Measurements from ENCODE around the gene IL17REL. TPM values are rescaled to one million over a fixed set of nuclear protein-coding genes. Genes with fewer than 3 reads are reported as not detected.

IL17REL gene
- total RNA-seq, 1 experiment from 2014 or later, result 0.24 TPM

DNA sequence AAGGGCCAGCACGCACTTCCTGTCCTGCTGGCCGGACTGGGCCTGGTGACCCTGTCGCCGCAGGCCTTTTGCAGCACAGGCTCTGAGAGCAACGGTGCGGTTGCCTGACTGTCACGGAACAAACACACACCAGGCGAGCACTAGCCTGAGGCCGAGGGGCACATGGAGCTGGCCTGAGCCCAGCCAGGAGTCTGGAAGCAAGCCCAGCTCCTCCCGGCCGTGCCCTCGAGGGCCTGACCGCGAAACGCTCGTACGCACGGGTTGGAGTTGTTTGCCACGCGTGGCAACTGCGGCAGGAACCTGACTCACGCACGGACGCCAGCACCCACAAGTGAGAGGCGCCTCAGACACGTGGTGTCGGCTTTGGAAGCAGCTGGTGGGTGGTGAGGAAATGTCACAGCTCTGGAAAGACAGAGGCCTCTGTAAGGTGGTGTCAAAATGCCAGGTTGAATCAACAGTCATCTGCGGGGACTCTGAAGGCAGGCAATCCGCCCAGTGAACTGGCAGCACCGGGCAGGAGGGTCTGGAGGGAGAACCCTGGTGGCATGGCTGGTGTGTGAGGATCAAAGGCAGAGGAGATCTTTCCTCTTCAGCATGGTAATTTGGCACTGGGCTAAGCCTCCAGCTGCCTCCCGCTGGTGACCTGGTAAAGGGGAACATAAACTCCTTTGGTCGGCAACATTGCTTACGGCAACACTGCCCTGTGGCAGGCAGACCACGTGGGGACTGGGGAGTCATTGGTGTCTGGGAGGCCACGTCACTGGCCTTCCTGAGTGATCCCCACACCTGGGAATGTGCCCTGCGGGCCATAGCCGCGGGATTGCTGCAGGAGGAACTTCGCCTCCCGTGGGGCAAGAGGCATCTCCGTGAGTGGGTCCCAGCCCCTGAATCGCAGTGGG is 15.3 kb upstream of the IL17REL start:
- Mint-ChIP-seq H3K4me3 (no peak overlapping the region), H3K4me1 (no peaks in the 10 kb centered on the region), H3K9me3 (no peaks in the 10 kb centered on the region), H3K36me3 (no peaks in the 10 kb centered on the region), H3K27ac (no peak overlapping the region), H3K27me3 (ENCODE audit: low read depth) (peaks cover 23% of the 10 kb centered on the region)
- POLR2A ChIA-PET, result interaction anchor here (0.7 kb wide), 1 partner anchor 25 kb away, joined by 4 read pairs; no protein-coding TSS in a partner anchor
- ATAC-seq, result no peak
- DNase-seq (ENCODE audit: low spot score), result no peak
- CTCF ChIA-PET, result interaction anchor here (0.7 kb wide), 1 partner anchor 123 kb away, joined by 3 read pairs; no protein-coding TSS in a partner anchor
- TF ChIP-seq, protein P1, sequence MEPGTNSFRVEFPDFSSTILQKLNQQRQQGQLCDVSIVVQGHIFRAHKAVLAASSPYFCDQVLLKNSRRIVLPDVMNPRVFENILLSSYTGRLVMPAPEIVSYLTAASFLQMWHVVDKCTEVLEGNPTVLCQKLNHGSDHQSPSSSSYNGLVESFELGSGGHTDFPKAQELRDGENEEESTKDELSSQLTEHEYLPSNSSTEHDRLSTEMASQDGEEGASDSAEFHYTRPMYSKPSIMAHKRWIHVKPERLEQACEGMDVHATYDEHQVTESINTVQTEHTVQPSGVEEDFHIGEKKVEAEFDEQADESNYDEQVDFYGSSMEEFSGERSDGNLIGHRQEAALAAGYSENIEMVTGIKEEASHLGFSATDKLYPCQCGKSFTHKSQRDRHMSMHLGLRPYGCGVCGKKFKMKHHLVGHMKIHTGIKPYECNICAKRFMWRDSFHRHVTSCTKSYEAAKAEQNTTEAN (CRISPR knock-in tag; IDR thresholded peaks at IDR 0.05), result no peak
- TF ChIP-seq ETV6 (CRISPR knock-in tag; IDR thresholded peaks at IDR 0.05), result no peak
- TF ChIP-seq ELF4 (CRISPR knock-in tag; IDR thresholded peaks at IDR 0.05; ENCODE audit: low read depth), result no peak
- TF ChIP-seq, protein P2, sequence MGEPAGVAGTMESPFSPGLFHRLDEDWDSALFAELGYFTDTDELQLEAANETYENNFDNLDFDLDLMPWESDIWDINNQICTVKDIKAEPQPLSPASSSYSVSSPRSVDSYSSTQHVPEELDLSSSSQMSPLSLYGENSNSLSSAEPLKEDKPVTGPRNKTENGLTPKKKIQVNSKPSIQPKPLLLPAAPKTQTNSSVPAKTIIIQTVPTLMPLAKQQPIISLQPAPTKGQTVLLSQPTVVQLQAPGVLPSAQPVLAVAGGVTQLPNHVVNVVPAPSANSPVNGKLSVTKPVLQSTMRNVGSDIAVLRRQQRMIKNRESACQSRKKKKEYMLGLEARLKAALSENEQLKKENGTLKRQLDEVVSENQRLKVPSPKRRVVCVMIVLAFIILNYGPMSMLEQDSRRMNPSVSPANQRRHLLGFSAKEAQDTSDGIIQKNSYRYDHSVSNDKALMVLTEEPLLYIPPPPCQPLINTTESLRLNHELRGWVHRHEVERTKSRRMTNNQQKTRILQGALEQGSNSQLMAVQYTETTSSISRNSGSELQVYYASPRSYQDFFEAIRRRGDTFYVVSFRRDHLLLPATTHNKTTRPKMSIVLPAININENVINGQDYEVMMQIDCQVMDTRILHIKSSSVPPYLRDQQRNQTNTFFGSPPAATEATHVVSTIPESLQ (CRISPR knock-in tag; IDR thresholded peaks at IDR 0.05), result no peak
- no peak for TF ChIP-seq TCF7 (CRISPR knock-in tag; IDR thresholded peaks at IDR 0.05; ENCODE audit: low read depth)
- no peak for TF ChIP-seq NFYB (CRISPR knock-in tag; conservative IDR thresholded peaks at IDR 0.05; ENCODE audit: low read depth)
- TF ChIP-seq ZBTB21 (CRISPR knock-in tag; IDR thresholded peaks at IDR 0.05; ENCODE audit: borderline replicate concordance), result no peak
- TF ChIP-seq ZNF219 (CRISPR knock-in tag; IDR thresholded peaks at IDR 0.05; ENCODE audit: borderline replicate concordance), result no peak
- TF ChIP-seq, protein P3, sequence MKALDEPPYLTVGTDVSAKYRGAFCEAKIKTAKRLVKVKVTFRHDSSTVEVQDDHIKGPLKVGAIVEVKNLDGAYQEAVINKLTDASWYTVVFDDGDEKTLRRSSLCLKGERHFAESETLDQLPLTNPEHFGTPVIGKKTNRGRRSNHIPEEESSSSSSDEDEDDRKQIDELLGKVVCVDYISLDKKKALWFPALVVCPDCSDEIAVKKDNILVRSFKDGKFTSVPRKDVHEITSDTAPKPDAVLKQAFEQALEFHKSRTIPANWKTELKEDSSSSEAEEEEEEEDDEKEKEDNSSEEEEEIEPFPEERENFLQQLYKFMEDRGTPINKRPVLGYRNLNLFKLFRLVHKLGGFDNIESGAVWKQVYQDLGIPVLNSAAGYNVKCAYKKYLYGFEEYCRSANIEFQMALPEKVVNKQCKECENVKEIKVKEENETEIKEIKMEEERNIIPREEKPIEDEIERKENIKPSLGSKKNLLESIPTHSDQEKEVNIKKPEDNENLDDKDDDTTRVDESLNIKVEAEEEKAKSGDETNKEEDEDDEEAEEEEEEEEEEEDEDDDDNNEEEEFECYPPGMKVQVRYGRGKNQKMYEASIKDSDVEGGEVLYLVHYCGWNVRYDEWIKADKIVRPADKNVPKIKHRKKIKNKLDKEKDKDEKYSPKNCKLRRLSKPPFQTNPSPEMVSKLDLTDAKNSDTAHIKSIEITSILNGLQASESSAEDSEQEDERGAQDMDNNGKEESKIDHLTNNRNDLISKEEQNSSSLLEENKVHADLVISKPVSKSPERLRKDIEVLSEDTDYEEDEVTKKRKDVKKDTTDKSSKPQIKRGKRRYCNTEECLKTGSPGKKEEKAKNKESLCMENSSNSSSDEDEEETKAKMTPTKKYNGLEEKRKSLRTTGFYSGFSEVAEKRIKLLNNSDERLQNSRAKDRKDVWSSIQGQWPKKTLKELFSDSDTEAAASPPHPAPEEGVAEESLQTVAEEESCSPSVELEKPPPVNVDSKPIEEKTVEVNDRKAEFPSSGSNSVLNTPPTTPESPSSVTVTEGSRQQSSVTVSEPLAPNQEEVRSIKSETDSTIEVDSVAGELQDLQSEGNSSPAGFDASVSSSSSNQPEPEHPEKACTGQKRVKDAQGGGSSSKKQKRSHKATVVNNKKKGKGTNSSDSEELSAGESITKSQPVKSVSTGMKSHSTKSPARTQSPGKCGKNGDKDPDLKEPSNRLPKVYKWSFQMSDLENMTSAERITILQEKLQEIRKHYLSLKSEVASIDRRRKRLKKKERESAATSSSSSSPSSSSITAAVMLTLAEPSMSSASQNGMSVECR (CRISPR knock-in tag; IDR thresholded peaks at IDR 0.05; ENCODE audit: borderline replicate concordance), result no peak
- TF ChIP-seq NR3C1 (CRISPR knock-in tag; conservative IDR thresholded peaks at IDR 0.05; ENCODE audit: low read depth), result no peak
- TF ChIP-seq FOXK1 (CRISPR knock-in tag; IDR thresholded peaks at IDR 0.05), result no peak
- no peak for TF ChIP-seq NFE2L1 (CRISPR knock-in tag; IDR thresholded peaks at IDR 0.05)
- no peak for TF ChIP-seq TEAD4 (CRISPR knock-in tag; IDR thresholded peaks at IDR 0.05)
- no peak for TF ChIP-seq ZNF423 (CRISPR knock-in tag; IDR thresholded peaks at IDR 0.05)
- TF ChIP-seq, protein P4, sequence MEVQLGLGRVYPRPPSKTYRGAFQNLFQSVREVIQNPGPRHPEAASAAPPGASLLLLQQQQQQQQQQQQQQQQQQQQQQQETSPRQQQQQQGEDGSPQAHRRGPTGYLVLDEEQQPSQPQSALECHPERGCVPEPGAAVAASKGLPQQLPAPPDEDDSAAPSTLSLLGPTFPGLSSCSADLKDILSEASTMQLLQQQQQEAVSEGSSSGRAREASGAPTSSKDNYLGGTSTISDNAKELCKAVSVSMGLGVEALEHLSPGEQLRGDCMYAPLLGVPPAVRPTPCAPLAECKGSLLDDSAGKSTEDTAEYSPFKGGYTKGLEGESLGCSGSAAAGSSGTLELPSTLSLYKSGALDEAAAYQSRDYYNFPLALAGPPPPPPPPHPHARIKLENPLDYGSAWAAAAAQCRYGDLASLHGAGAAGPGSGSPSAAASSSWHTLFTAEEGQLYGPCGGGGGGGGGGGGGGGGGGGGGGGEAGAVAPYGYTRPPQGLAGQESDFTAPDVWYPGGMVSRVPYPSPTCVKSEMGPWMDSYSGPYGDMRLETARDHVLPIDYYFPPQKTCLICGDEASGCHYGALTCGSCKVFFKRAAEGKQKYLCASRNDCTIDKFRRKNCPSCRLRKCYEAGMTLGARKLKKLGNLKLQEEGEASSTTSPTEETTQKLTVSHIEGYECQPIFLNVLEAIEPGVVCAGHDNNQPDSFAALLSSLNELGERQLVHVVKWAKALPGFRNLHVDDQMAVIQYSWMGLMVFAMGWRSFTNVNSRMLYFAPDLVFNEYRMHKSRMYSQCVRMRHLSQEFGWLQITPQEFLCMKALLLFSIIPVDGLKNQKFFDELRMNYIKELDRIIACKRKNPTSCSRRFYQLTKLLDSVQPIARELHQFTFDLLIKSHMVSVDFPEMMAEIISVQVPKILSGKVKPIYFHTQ (CRISPR knock-in tag; IDR thresholded peaks at IDR 0.05), result no peak
- TF ChIP-seq, protein P5, sequence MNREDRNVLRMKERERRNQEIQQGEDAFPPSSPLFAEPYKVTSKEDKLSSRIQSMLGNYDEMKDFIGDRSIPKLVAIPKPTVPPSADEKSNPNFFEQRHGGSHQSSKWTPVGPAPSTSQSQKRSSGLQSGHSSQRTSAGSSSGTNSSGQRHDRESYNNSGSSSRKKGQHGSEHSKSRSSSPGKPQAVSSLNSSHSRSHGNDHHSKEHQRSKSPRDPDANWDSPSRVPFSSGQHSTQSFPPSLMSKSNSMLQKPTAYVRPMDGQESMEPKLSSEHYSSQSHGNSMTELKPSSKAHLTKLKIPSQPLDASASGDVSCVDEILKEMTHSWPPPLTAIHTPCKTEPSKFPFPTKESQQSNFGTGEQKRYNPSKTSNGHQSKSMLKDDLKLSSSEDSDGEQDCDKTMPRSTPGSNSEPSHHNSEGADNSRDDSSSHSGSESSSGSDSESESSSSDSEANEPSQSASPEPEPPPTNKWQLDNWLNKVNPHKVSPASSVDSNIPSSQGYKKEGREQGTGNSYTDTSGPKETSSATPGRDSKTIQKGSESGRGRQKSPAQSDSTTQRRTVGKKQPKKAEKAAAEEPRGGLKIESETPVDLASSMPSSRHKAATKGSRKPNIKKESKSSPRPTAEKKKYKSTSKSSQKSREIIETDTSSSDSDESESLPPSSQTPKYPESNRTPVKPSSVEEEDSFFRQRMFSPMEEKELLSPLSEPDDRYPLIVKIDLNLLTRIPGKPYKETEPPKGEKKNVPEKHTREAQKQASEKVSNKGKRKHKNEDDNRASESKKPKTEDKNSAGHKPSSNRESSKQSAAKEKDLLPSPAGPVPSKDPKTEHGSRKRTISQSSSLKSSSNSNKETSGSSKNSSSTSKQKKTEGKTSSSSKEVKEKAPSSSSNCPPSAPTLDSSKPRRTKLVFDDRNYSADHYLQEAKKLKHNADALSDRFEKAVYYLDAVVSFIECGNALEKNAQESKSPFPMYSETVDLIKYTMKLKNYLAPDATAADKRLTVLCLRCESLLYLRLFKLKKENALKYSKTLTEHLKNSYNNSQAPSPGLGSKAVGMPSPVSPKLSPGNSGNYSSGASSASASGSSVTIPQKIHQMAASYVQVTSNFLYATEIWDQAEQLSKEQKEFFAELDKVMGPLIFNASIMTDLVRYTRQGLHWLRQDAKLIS (CRISPR knock-in tag; IDR thresholded peaks at IDR 0.05; ENCODE audit: borderline replicate concordance), result no peak

Data from WTC11 (cell line).